Fibroblast of peridontal ligament (primary cell): ENCODE results near the gene RTL10.

Source experiments
- DNase-seq: peaks from one replicate; pipeline ENCODE4 v3.0.0-alpha.2; 2010; ENCODE audit errors: extremely low read depth

The RTL10 gene

DNA sequence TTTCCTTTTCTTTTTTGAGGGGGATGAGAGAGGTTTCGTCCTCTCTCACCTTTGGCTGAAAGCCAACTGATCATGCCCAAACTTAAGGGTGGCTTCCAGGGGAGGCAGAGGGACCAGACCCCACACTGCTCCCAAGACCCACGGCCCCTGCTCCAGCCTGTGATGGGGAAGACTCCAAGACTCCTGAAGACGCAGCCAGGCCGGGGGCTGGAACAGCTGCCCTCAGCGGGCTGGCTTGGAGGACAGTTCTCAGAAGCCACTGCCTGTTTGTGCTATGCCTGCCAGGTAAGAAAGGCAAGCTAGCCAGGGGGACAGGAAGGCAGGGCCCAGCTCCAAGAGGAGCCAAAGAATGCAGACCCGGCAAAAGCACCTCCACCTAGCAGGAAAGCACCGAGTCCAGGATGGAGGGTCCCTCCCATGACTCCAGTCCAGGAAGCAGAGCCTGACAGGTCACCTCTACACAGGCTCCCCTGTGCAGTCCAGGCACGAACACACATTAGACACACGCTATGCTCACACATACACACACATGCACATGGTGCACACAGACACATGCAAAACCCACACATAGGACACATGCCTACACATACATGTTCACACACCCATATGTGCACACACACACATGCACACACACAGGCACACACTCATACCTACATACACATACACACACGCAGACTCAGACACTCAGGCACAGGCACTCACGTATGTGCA is 31.3 kb downstream of the RTL10 start:
- DNase-seq: no peak

- DNase-seq: no peak
Measured at GRCh38 chr22:19822301-19823117, 32.2 kb downstream of the RTL10 start.

DNA sequence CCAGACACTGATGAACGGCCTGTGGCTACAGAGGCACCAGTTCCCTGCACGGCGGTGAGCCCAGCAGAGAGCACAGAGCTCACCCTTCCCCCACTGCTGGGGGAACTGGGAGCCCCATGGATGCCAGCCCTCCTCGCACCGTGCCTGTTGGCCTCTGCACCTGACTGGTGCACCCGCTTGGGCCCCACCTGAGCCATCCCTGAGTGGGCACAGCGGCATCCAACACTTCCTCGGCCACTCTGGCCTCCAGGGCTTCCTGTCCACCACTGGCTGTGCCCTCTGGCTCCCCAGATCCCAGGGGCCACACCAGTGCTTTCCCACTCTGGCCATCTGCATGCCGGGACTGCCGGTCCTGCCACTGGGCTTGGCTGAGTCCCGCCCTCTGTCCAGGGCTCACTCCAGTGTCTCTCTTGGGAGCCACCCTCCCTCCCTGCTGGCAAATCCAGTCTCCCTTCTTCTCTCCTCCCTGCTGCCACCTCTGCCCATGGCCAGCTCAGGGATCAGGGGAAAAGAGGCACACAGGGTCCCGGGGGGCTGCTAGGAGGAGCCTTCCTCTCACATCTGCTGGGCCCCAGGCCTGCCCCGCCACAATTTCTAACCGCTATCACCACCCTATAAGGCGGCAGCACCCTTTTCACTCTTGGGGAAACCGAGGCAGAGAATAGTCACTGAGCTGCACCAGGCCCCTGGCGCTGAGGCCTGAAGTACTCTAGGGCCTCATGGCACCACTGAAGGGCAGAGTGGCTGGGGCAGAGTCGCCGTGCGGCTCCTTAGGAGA is 33.0 kb downstream of the RTL10 start:
- DNase-seq: no peak

DNA sequence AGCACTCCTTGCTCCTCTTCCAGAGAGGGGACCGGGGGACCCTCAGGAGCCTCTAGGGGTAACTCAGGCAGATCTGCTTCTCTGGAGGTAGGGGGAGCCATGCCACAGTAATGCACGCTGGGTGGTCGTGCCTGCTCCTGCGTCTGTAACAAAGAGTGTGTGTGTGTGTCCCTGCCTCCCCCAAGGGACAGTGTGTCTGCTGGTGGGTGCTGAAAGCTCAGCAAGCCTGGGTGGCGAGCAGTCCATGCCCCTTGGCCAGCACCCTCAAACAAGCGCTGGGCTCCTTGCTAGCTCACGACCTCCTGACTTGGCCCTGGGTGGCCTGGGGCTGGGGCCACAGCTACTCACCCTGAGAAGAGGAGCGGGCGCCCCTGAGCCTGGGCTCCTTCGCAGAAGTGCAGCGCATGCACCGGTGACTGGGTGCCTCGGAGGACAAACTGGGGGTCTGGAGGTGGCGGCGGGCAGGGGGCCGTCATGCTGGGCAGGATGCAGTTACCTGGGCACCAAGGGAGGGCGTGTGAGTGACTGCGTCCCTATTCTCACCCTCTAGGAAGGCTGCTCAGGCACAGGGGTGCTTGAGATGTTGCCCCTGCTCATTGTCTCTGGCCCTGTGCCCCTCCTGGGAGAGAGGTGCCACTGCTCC is 33.7 kb downstream of the RTL10 start:
- no peak for DNase-seq

DNA sequence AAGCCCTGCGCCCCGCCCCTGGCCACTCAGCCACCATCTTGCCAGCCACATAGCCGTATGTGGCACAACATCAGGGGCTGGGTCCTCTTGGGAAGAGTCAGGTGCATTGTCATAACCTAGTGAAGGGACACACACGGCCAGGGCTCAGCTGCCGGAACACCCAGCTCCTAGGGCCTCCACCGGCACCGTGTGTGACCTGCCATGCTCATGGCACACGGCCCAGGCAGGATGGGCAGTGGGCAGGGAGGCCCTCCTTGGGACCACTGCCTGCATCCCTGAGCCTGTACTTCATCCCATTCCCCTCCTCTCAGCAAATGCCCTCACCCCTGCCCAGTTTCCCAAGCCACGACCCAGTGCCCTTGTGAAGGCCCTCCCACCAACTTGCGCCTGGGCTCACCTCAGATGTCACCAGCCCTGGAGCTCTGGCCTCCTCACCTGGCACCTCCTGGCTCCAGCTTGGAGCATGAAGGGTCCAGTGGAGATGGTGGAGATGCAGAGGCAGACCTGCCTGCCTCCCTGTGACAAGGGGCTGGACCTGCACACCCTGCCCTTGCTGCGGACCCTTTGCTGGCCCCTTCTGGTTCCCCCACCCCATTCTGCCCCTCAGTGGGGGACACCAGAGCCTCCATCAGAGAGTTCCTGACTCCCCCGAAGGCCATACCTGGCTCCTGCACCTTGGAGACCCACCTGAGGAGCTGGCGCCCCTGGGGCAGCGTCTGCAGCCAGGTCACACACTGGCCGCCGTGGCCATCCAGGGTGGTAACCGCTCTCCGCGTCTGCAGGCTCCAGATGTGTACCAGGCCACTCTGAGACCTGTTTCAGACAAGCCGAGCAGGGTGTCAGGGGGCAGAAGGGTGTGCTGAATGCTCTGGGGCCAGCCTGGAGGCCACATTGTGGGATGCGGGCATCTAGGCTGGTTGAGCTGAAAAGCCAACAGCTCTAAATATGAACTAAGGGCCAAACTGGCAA is 34.5 kb downstream of the RTL10 start:
- no peak for DNase-seq

- DNase-seq: no peak
Measured at GRCh38 chr22:19819208-19819910, 35.3 kb downstream of the RTL10 start.

- DNase-seq: no peak
Measured at GRCh38 chr22:19818324-19819207, 36.1 kb downstream of the RTL10 start.

- no peak for DNase-seq
Measured at GRCh38 chr22:19816372-19817119, 38.1 kb downstream of the RTL10 start.

DNA sequence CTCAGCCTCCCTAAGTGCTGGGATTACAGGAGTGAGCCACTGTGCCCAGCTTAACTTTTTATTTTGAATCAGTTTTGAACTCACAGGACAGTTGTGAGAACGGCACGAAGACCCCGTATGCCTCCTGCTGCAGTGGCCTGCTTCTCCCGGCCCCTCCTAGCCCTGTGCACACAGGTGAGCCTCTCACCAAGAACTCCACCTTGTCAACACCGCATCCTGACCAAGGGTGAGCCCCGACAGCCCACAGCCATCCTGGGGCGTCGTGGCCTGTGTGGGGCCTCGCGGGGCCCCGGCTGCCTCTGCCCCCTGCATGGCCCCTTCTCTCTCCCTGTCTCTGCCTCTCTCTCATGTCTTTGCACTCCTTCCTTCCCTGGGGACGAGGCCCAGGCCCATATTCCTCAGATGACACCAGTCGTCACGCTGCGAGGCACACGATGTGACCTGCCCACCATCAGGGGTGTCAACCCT is 38.8 kb downstream of the RTL10 start:
- no peak for DNase-seq

DNA sequence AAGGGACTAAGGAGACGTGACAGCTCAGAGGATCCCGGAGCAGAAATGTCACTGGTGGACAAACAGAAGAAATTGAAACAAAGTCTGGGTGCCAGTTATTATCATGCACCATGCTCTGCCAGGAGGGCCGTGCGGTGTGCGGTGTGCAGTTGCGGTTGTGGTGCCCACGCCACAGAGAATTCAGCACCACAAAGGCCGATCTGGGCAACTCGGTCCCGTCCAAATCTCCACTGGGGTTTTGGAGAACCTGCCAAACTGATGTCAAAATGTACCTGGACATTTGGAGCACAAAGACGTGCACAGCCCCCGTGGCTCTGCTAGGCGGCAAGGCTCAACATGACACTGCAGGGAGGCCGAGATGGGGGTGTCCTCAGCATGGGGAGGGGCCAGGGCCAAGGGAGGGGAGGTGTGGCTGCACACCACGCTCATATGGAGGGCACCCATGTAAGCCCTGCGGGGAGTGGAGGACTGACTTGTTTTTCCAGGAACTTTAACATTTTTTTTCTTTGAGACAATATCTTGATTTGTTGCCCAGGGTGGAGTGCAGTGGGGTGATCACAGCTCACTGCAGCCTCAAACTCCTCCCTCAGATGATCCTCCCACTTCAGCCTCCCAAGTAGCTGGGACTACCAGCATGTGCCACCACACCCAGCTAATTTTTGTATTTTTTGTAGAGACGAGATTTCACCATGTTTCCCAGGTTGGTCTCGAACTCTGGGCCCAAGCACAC is 39.4 kb downstream of the RTL10 start:
- no peak for DNase-seq

DNA sequence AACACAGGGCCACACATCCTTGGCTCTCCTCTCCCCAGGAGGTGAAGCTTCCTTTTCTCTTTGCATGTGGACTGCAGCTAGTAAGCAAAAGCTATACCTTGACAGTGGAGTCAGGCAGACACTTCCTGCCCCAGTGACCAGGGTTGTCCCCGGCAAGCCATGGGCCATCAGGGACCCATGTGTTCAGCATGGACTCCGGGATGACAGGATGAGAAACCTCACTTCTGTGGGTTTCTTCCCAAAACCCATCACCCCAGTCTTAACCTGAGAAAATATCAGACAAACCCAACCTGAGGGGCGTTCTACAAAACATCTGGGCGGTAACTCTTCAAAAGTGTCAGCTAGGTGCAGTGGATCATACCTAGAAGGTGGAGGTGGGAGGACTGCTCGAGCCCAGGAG is 40.2 kb downstream of the RTL10 start:
- DNase-seq: no peak

DNA sequence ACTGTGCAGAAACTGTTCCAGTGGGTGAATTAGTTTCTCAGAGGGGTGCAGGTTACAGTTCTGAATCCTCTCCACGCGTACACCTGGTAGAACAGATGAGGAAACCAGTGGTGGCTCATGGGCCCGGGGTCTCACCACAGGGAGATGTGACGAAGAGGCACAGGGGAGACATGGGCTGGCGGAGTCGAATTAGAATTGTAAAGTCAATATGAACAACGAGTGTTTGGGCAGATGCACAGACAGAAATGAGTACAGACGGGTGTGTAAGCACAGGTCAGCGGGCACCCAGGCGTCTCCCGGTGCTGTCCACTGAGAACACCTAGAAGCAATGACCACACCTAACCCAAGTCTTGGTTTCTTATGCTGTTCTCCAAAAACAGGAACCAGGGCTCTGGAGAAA is 41.8 kb downstream of the RTL10 start:
- DNase-seq: no peak

GRCh38 chr22:19811811-19812771 is 42.6 kb downstream of the RTL10 start:
- DNase-seq: no peak

- no peak for DNase-seq
Measured at GRCh38 chr22:19811211-19811621, 43.5 kb downstream of the RTL10 start.

DNA sequence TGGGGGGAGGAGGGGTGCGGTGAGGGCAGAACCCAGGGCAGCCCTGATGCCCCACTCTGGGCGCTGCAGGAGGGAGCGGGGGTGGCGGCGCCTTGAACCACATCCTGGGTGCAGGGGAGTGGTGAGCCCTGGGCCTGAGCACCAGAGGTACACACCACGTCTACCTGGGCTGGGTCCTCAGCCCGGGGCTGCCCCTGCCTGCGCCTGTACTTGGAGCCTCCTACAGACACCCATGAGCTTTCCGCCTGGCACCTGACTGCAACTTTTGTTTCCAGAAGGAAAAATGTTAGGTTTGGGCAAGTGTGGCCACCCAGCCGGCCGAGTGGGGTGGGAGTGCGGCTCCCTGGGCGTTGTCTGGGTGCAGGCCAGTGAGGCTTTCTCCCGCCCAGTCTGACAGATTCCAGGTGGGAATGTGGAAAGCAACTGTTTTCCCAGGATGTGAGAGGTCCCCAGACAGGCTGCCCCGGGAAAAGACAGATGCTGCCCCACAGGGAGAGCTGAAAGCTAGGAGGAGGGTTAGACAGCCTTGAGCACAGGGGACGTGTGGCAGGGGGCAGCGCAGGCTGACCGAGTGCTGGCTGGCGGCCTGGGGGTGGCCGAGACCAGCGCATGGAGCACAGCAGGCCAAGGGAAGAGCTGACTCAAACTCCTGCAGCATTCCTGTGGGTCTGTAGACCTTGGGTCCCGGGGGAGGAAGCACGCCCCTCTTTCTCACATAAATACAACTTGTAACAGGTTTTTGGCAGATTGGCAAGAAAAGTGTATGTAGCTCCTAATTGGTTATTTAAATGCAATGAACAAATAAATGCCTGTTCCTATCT is 44.1 kb downstream of the RTL10 start:
- peak; percentile 35 for DNase-seq

DNA sequence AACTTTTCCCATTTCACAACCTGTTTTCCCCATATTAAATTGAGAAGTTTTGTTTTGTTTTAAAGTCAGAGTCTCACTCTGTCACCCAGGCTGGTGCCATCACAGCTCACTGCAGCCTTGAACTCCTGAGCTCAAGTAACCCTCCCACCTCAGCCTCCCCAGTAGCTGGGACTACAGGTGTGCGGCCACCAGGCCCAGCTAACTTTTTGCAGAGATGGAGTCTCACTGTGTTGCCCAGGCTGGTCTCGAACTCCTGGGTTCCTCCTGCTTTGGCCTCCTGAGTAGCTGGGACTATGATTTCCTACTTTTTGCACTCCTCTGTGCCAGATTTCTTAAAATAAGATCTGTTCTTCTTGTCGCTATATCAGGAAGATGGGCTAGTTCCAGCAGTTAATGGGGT is 44.9 kb downstream of the RTL10 start:
- DNase-seq: no peak
